Esophagus squamous epithelium (tissue), 4 donors: ENCODE data around the gene JAZF1.

Experiments
- POLR2A ChIP-seq, 4 donors: fragments of 450-650 bp; IDR thresholded peaks; one replicate each; pipeline ENCODE4 v1.6.1; 2017; ENCODE audit warnings: antibody characterized with exemption in 4 of 4, mild to moderate bottlenecking in 4 of 4, moderate library complexity in 3 of 4
- TF ChIP-seq, protein P1 (sequence below), 6 experiments: fragments of 450-650 bp in 4 of 6; fragments of 200-600 bp in 2 of 6; sonication (generic) in 2 of 6; IDR thresholded peaks; one replicate each; pipeline ENCODE4 v1.5.1; 2016 to 2019; ENCODE audit warnings: antibody characterized with exemption in 6 of 6, mild to moderate bottlenecking in 4 of 6, moderate library complexity in 4 of 6

DNA sequence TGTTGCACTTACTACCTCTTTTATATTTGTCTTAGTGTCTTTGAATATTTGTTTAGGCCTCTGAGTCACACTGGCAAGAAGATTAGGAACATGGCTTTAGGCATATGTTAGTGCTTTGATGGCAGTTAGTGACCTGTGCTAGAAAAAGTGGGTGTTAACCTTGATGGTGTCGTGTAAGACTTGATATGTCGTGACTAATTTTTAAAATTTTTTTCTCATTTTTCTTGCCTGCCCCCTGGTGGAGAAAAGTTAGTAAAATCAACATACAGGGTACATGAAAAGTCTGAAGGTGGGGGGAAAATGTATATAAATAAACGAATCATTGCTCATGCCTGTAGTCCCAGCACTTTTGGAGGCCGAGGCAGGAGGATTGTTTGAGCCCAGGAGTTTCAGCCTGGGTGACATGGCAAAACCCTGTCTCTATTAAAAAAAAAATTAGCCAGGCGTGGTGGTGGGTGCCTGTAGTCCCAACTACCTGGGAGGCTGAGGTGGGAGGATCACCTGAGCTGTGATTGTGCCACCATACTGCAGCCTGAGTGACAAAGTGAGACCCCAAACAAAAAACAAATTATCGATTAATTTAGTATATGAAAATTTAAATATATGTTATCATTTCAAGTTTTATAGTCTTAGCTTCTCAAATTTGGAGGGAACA is 396.1 kb downstream of the JAZF1 start:
- TF ChIP-seq, protein P1, sequence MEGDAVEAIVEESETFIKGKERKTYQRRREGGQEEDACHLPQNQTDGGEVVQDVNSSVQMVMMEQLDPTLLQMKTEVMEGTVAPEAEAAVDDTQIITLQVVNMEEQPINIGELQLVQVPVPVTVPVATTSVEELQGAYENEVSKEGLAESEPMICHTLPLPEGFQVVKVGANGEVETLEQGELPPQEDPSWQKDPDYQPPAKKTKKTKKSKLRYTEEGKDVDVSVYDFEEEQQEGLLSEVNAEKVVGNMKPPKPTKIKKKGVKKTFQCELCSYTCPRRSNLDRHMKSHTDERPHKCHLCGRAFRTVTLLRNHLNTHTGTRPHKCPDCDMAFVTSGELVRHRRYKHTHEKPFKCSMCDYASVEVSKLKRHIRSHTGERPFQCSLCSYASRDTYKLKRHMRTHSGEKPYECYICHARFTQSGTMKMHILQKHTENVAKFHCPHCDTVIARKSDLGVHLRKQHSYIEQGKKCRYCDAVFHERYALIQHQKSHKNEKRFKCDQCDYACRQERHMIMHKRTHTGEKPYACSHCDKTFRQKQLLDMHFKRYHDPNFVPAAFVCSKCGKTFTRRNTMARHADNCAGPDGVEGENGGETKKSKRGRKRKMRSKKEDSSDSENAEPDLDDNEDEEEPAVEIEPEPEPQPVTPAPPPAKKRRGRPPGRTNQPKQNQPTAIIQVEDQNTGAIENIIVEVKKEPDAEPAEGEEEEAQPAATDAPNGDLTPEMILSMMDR (IDR thresholded peaks at IDR 0.05): peak; percentile 39 to 59 (median 50)
- TF ChIP-seq POLR2A (IDR thresholded peaks at IDR 0.05): no peak
